HepG2 (cell line): ENCODE data around the gene FBXL7. TPM values are rescaled to one million over a fixed set of nuclear protein-coding genes. Genes with fewer than 3 reads are reported as not detected.

Experiments used
- ATAC-seq: fragments of 200-7000 bp; cut with Tn5 transposase; 3 replicates; pipeline ENCODE4 v1.9.1; 2020; ENCODE audit warnings: mild to moderate bottlenecking, moderate library complexity
- BruUV-seq: library from RNA; stranded (reverse); fragments of 400-500 nt; replicated peaks from 2 replicates; lab custom pipeline; 2021; lab: Mats Ljungman, UMichigan
- CTCF ChIA-PET: fragments of 300-600 bp; formaldehyde crosslinking; extraction: SDS; loops from one replicate; lab custom pipeline; 2021; ENCODE audit warnings: low total read pairs, inconsistent platforms, low intra/inter-chr PET ratio; lab: Yijun Ruan, JAX
- POLR2A ChIA-PET: fragments of 350-600 bp; sonication (Branson Sonifier 250); formaldehyde crosslinking; loops from one replicate; lab custom pipeline; 2020; ENCODE audit warnings: antibody characterized with exemption, inconsistent platforms; lab: Yijun Ruan, JAX
- DNase-seq: peaks from one replicate; pipeline ENCODE4 v3.0.0-alpha.2; 2015; ENCODE audit warnings: low spot score
- FAIRE-seq: peaks from 3 replicates; lab custom pipeline; 2011; peaks lifted over from hg19 to GRCh38; lab: Jason Lieb, UNC
- H2AFZ ChIP-seq: one replicate; pipeline ENCODE4 v1.6.1; 2011; ENCODE audit warnings: low read length, inconsistent platforms
- H3K27ac ChIP-seq: fragments of 300-600 bp; 3 replicates; pipeline ENCODE4 v1.8.0; 2011; ENCODE audit warnings: mixed run types, mild to moderate bottlenecking, mixed read lengths, low read length, inconsistent platforms; ENCODE audit not compliant: insufficient read depth; ENCODE audit errors: extremely low read length
- H3K27me3 ChIP-seq, 2 experiments: fragments of 200-600 bp in 1 of 2; 2 replicates in 1 of 2; 3 replicates in 1 of 2; pipeline versions ENCODE4 v1.6.0 to v1.8.0; 2011; ENCODE audit warnings: low read length in 2 of 2, mild to moderate bottlenecking in 2 of 2, moderate library complexity in 2 of 2, inconsistent platforms in 1 of 2; ENCODE audit not compliant: insufficient read depth in 2 of 2, control insufficient read depth in 1 of 2
- H3K36me3 ChIP-seq, 2 experiments: fragments of 200-600 bp in 1 of 2; replicated peaks in 1 of 2; 2 replicates in 1 of 2; 3 replicates in 1 of 2; pipeline versions ENCODE4 v1.5.1 to v1.8.0; 2011; ENCODE audit warnings: low read length in 2 of 2, inconsistent platforms in 1 of 2; ENCODE audit not compliant: insufficient read depth in 2 of 2, control insufficient read depth in 1 of 2
- H3K4me1 ChIP-seq: 2 replicates; pipeline ENCODE4 v1.5.1; 2012; ENCODE audit warnings: low read length, inconsistent platforms; ENCODE audit not compliant: insufficient read depth
- H3K4me2 ChIP-seq: 2 replicates; pipeline ENCODE4 v1.6.0; 2011; ENCODE audit warnings: low read depth, low read length, inconsistent platforms
- H3K4me3 ChIP-seq, 3 experiments: fragments of 200-600 bp in 1 of 3; sonication (generic), shearing (Covaris generic) in 1 of 3; replicated peaks in 1 of 3; 2 replicates each; pipeline ENCODE4 v1.5.1; 2011 to 2016; ENCODE audit warnings: low read length in 3 of 3, inconsistent platforms in 2 of 3, low read depth in 2 of 3, mild to moderate bottlenecking in 2 of 3, control low read depth in 1 of 3, mixed read lengths in 1 of 3; ENCODE audit not compliant: insufficient read depth in 1 of 3
- H3K79me2 ChIP-seq: one replicate; pipeline ENCODE4 v1.6.1; 2011; ENCODE audit warnings: low read length, inconsistent platforms; ENCODE audit not compliant: insufficient read depth
- H3K9ac ChIP-seq: 2 replicates; pipeline ENCODE4 v1.6.0; 2011; ENCODE audit warnings: mild to moderate bottlenecking, low read depth, low read length, inconsistent platforms; ENCODE audit not compliant: insufficient read depth
- H3K9me3 ChIP-seq: 2 replicates; pipeline ENCODE4 v1.5.1; 2012; ENCODE audit warnings: mild to moderate bottlenecking, low read length
- H4K20me1 ChIP-seq: 2 replicates; pipeline ENCODE4 v1.6.0; 2011; ENCODE audit warnings: inconsistent platforms, mild to moderate bottlenecking, low read length, moderate library complexity; ENCODE audit not compliant: insufficient read depth
- ATAD3A ChIP-seq: sonication (generic); formaldehyde crosslinking; IDR thresholded peaks from 2 replicates; pipeline ENCODE4 v1.4.0; 2020; ENCODE audit warnings: missing genetic modification reagents
- HES4 ChIP-seq: sonication (generic); formaldehyde crosslinking; IDR thresholded peaks from 2 replicates; pipeline ENCODE4 v1.9.0; 2021; ENCODE audit warnings: mild to moderate bottlenecking, missing genetic modification reagents, borderline replicate concordance
- MEIS1 ChIP-seq: sonication (generic); formaldehyde crosslinking; IDR thresholded peaks from 2 replicates; pipeline ENCODE4 v1.9.0; 2021; ENCODE audit warnings: mild to moderate bottlenecking, missing genetic modification reagents, moderate library complexity, borderline replicate concordance
- MTF1 ChIP-seq: sonication (generic); formaldehyde crosslinking; IDR thresholded peaks from 2 replicates; pipeline ENCODE4 v1.5.0; 2020; ENCODE audit warnings: missing genetic modification reagents
- PHB2 ChIP-seq: fragments of 450-650 bp; IDR thresholded peaks from 2 replicates; pipeline ENCODE4 v1.6.1; 2018; ENCODE audit not compliant: partially characterized antibody
- TCF7 ChIP-seq: sonication (generic); IDR thresholded peaks from 2 replicates; pipeline ENCODE4 v1.6.1; 2016; ENCODE audit warnings: antibody characterized with exemption, low read depth
- TEAD2 ChIP-seq: sonication (generic); formaldehyde crosslinking; IDR thresholded peaks from 2 replicates; pipeline ENCODE4 v1.9.0; 2021; ENCODE audit warnings: missing genetic modification reagents
- ZNF660 ChIP-seq: sonication (generic); formaldehyde crosslinking; IDR thresholded peaks from 2 replicates; pipeline ENCODE4 v1.5.1; 2020; ENCODE audit warnings: mild to moderate bottlenecking, low read depth, missing genetic modification reagents, borderline replicate concordance
- ZNF772 ChIP-seq: sonication (generic); formaldehyde crosslinking; IDR thresholded peaks from 2 replicates; pipeline ENCODE4 v1.5.0; 2020; ENCODE audit warnings: mild to moderate bottlenecking, missing genetic modification reagents
- WGBS: methylation state at CpG from one replicate; pipeline ENCODE4 v1.1.6; 2017; ENCODE audit warnings: low lambda C conversion rate; 5-methylcytosine and 5-hydroxymethylcytosine counted together
- in situ Hi-C: cut with HindIII; loops from 2 replicates; pipeline ENCODE4 v1.10.0; 2017; ENCODE audit warnings: low pct_unique_long_range_greater_than_20kb; ENCODE audit not compliant: extremely low pct_ligation_motif_present
- intact Hi-C: fragments of 100-400 bp; cut with micrococcal nuclease; formaldehyde crosslinking; loops from one replicate; pipeline ENCODE4 v1.10.0; 2022; ENCODE audit not compliant: unreplicated experiment
- polyA plus RNA-seq, 8 experiments: library from polyadenylated mRNA; depleted of rRNA in 3 of 8; stranded (reverse) in 7 of 8; unstranded in 1 of 8; fragments of >200 nt; fragmentation: Illumina TruSeq in 4 of 8; extraction: Trizol in 4 of 8; gene quantifications; 2 replicates each; pipeline versions ENCODE4 v1.2.1 to v1.2.3, GENCODE V29; 2011 to 2016; ENCODE audit warnings: low read depth in 4 of 8, missing spikeins in 1 of 8, mixed read lengths in 1 of 8; ENCODE audit not compliant: insufficient read depth in 1 of 8
- total RNA-seq, 5 experiments: library from RNA; depleted of rRNA; stranded (reverse); fragments of >200 nt; fragmentation: Illumina TruSeq; extraction: Trizol; gene quantifications; 2 replicates each; pipeline ENCODE4 v1.2.3, GENCODE V29; 2016; ENCODE audit warnings: low read depth in 1 of 5
- TF ChIP-seq, protein P1 (sequence below): sonication (generic); formaldehyde crosslinking; IDR thresholded peaks from 2 replicates; pipeline ENCODE4 v1.5.0; 2020; ENCODE audit warnings: missing genetic modification reagents, mild to moderate bottlenecking, borderline replicate concordance
- TF ChIP-seq, protein P2 (sequence below): sonication (generic); formaldehyde crosslinking; IDR thresholded peaks from 2 replicates; pipeline ENCODE4 v1.4.0; 2020; ENCODE audit warnings: missing genetic modification reagents
- TF ChIP-seq, protein P3 (sequence below): sonication (generic); formaldehyde crosslinking; IDR thresholded peaks from 2 replicates; pipeline ENCODE4 v1.5.0; 2020; ENCODE audit warnings: missing genetic modification reagents
- TF ChIP-seq, protein P4 (sequence below): sonication (generic); formaldehyde crosslinking; IDR thresholded peaks from 2 replicates; pipeline ENCODE4 v1.5.0; 2020; ENCODE audit warnings: mild to moderate bottlenecking, missing genetic modification reagents, borderline replicate concordance
- TF ChIP-seq, protein P5 (sequence below): sonication (generic); formaldehyde crosslinking; IDR thresholded peaks from 2 replicates; pipeline ENCODE4 v1.9.0; 2021; ENCODE audit warnings: missing genetic modification reagents, borderline replicate concordance

Gene FBXL7
- total and polyA plus RNA-seq, 2 of the 13 experiments (the other 11 are each of a cell fraction or from before 2014, with no cell fraction given), result 0.07 TPM; not detected in 1

DNA sequence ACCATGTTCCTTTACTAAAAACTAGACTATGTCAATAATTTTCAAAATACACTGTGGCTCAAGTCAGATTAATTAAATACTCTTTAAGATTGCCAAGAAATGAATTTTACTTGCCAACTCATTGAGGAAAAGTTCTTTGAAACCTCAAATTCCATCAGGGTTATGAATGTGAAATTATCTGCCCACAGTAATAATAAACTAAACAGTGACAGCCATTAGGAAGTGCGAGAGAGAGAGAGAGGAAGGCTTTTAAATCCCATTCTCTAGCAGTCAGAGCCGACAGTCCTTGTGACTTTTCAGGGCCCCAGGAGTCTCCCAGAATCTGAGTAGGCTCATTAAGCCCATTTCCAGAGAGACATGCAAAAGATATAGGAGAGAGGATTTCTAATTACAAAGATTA is 443.5 kb downstream of the FBXL7 start (continued):
- TF ChIP-seq TEAD2 (CRISPR knock-in tag) (no peak), ATAD3A (no peak), TCF7 (no peak)
- TF ChIP-seq, protein P1, sequence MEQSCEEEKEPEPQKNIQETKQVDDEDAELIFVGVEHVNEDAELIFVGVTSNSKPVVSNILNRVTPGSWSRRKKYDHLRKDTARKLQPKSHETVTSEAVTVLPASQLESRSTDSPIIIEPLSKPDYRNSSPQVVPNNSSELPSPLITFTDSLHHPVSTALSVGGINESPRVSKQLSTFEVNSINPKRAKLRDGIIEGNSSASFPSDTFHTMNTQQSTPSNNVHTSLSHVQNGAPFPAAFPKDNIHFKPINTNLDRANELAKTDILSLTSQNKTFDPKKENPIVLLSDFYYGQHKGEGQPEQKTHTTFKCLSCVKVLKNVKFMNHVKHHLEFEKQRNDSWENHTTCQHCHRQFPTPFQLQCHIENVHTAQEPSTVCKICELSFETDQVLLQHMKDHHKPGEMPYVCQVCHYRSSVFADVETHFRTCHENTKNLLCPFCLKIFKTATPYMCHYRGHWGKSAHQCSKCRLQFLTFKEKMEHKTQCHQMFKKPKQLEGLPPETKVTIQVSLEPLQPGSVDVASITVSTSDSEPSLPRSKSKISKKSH (CRISPR knock-in tag), result no peak
- TF ChIP-seq, protein P2, sequence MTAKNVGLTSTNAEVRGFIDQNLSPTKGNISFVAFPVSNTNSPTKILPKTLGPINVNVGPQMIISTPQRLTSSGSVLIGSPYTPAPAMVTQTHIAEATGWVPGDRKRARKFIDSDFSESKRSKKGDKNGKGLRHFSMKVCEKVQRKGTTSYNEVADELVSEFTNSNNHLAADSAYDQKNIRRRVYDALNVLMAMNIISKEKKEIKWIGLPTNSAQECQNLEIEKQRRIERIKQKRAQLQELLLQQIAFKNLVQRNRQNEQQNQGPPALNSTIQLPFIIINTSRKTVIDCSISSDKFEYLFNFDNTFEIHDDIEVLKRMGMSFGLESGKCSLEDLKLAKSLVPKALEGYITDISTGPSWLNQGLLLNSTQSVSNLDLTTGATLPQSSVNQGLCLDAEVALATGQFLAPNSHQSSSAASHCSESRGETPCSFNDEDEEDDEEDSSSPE (CRISPR knock-in tag), result no peak
- TF ChIP-seq, protein P3, sequence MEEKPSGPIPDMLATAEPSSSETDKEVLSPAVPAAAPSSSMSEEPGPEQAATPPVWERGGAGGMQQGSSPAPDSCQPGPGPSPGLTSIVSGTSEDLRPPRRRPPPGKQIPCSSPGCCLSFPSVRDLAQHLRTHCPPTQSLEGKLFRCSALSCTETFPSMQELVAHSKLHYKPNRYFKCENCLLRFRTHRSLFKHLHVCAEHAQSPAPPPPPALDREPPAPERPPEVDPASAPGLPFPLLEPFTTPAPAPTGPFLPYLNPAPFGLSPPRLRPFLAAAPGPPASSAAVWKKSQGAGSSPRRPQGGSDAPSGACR, result no peak

DNA sequence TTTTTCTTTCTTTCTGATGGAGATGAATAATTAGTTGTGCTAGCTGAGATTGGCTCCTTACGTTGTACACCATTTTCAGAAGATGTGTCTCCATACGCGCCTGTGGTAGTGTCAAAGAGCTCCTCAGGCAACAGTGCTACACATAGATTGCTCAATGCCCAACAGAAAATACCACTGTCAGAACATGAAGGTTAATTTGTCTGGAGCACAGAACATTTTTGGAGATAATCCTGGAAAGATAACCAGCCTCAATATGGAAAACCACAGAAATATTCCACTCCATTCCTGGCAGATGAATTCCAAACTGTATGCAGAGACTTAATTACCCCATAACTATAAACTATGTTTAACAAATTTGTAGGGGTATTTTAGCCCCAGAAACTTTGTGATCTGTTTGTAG is 446.0 kb downstream of the FBXL7 start:
- Histone ChIP-seq H2AFZ (no peak overlapping the region), H3K9ac (no peak overlapping the region), H3K27me3 (no peaks in the 10 kb centered on the region), H3K4me1 (no peaks in the 10 kb centered on the region), H3K27ac (no peak overlapping the region), H3K36me3 (no peaks in the 10 kb centered on the region), H3K4me2 (no peak overlapping the region), H3K9me3 (no peaks in the 10 kb centered on the region), H3K4me3 (no peak overlapping the region), H3K79me2 (no peaks in the 10 kb centered on the region), H4K20me1 (no peaks in the 10 kb centered on the region)
- in situ Hi-C loops (no loop called here), intact Hi-C loops (no loop called here)
- FAIRE-seq (no peak), DNase-seq (no peak), ATAC-seq (no peak)
- CTCF ChIA-PET, result no interaction called here
- 57% methylated on average over 3 of the region's 3 CpGs for WGBS
- POLR2A ChIA-PET, result no interaction called here
- no TSS peak for BruUV-seq
- TF ChIP-seq PHB2 (no peak), ZNF660 (CRISPR knock-in tag) (no peak), MEIS1 (no peak), HES4 (CRISPR knock-in tag) (no peak), MTF1 (CRISPR knock-in tag) (no peak), ZNF772 (CRISPR knock-in tag) (no peak)
- TF ChIP-seq, protein P4, sequence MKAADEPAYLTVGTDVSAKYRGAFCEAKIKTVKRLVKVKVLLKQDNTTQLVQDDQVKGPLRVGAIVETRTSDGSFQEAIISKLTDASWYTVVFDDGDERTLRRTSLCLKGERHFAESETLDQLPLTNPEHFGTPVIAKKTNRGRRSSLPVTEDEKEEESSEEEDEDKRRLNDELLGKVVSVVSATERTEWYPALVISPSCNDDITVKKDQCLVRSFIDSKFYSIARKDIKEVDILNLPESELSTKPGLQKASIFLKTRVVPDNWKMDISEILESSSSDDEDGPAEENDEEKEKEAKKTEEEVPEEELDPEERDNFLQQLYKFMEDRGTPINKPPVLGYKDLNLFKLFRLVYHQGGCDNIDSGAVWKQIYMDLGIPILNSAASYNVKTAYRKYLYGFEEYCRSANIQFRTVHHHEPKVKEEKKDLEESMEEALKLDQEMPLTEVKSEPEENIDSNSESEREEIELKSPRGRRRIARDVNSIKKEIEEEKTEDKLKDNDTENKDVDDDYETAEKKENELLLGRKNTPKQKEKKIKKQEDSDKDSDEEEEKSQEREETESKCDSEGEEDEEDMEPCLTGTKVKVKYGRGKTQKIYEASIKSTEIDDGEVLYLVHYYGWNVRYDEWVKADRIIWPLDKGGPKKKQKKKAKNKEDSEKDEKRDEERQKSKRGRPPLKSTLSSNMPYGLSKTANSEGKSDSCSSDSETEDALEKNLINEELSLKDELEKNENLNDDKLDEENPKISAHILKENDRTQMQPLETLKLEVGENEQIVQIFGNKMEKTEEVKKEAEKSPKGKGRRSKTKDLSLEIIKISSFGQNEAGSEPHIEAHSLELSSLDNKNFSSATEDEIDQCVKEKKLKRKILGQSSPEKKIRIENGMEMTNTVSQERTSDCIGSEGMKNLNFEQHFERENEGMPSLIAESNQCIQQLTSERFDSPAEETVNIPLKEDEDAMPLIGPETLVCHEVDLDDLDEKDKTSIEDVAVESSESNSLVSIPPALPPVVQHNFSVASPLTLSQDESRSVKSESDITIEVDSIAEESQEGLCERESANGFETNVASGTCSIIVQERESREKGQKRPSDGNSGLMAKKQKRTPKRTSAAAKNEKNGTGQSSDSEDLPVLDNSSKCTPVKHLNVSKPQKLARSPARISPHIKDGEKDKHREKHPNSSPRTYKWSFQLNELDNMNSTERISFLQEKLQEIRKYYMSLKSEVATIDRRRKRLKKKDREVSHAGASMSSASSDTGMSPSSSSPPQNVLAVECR (CRISPR knock-in tag), result no peak
- TF ChIP-seq, protein P5, sequence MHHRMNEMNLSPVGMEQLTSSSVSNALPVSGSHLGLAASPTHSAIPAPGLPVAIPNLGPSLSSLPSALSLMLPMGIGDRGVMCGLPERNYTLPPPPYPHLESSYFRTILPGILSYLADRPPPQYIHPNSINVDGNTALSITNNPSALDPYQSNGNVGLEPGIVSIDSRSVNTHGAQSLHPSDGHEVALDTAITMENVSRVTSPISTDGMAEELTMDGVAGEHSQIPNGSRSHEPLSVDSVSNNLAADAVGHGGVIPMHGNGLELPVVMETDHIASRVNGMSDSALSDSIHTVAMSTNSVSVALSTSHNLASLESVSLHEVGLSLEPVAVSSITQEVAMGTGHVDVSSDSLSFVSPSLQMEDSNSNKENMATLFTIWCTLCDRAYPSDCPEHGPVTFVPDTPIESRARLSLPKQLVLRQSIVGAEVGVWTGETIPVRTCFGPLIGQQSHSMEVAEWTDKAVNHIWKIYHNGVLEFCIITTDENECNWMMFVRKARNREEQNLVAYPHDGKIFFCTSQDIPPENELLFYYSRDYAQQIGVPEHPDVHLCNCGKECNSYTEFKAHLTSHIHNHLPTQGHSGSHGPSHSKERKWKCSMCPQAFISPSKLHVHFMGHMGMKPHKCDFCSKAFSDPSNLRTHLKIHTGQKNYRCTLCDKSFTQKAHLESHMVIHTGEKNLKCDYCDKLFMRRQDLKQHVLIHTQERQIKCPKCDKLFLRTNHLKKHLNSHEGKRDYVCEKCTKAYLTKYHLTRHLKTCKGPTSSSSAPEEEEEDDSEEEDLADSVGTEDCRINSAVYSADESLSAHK (CRISPR knock-in tag), result no peak
